Endodermal cell (in vitro differentiated cells): ENCODE results near the gene OSBPL5. TPM values are rescaled to one million over a fixed set of nuclear protein-coding genes. Genes with fewer than 3 reads are reported as not detected.

Source experiments
- DNase-seq: peaks from one replicate; pipeline ENCODE4 v3.0.0-alpha.2; 2017
- H3K27ac ChIP-seq: 2 replicates; pipeline ENCODE4 v1.5.1; 2013; ENCODE audit warnings: mild to moderate bottlenecking, low read depth, low read length, moderate library complexity
- H3K27me3 ChIP-seq: 2 replicates; pipeline ENCODE4 v1.6.1; 2013; ENCODE audit warnings: mild to moderate bottlenecking, low read length, moderate library complexity; ENCODE audit not compliant: insufficient read depth, control insufficient read depth, poor library complexity, severe bottlenecking
- H3K36me3 ChIP-seq: 2 replicates; pipeline ENCODE4 v1.7.0; 2013; ENCODE audit warnings: mild to moderate bottlenecking, low read length, moderate library complexity; ENCODE audit not compliant: control insufficient read depth, insufficient read depth
- H3K4me1 ChIP-seq: one replicate; pipeline ENCODE4 v1.7.0; 2013; ENCODE audit warnings: low read length; ENCODE audit not compliant: control insufficient read depth, insufficient read depth
- H3K4me3 ChIP-seq: 2 replicates; pipeline ENCODE4 v1.5.1; 2013; ENCODE audit warnings: mild to moderate bottlenecking, low read length, moderate library complexity
- H3K9ac ChIP-seq: 2 replicates; pipeline ENCODE4 v1.6.1; 2013; ENCODE audit warnings: mild to moderate bottlenecking, low read length, moderate library complexity; ENCODE audit not compliant: poor library complexity, severe bottlenecking; ENCODE audit errors: extremely low read depth
- H3K9me3 ChIP-seq: 2 replicates; pipeline ENCODE4 v1.6.1; 2013; ENCODE audit warnings: mild to moderate bottlenecking, low read length, moderate library complexity; ENCODE audit not compliant: control insufficient read depth
- H3K27ac Mint-ChIP-seq: 2 replicates; pipeline ENCODE4 v1.8.0; 2020; ENCODE audit warnings: mixed read lengths
- H3K27me3 Mint-ChIP-seq: 2 replicates; pipeline ENCODE4 v1.8.0; 2021; ENCODE audit warnings: mild to moderate bottlenecking, mixed read lengths; ENCODE audit not compliant: insufficient read depth
- H3K36me3 Mint-ChIP-seq: 2 replicates; pipeline ENCODE4 v1.8.0; 2020; ENCODE audit warnings: low read depth, mixed read lengths
- H3K4me1 Mint-ChIP-seq: 2 replicates; pipeline ENCODE4 v1.8.0; 2020; ENCODE audit warnings: mixed read lengths
- H3K4me3 Mint-ChIP-seq: 2 replicates; pipeline ENCODE4 v1.8.0; 2020; ENCODE audit warnings: mild to moderate bottlenecking, moderate library complexity, mixed read lengths
- H3K9me3 Mint-ChIP-seq: 2 replicates; pipeline ENCODE4 v1.8.0; 2020; ENCODE audit warnings: mild to moderate bottlenecking, mixed read lengths
- WGBS, 2 experiments: methylation state at CpG; one replicate each; pipeline versions ENCODE4 v1.1.5 to v1.1.7; 2013; ENCODE audit warnings: missing lambda C conversion rate in 2 of 2, mixed read lengths in 1 of 2; ENCODE audit not compliant: insufficient coverage in 1 of 2, insufficient read length in 1 of 2; 5-methylcytosine and 5-hydroxymethylcytosine counted together
- total RNA-seq, 2 donors: library from RNA; stranded (reverse); fragmentation: NEBNext Ultra II Directional in 1 of 2; extraction: Animal tissue kit (Norgen Biotek cat#: 25700) in 1 of 2; gene quantifications; 2 replicates in 1 of 2; 3 replicates in 1 of 2; pipeline ENCODE4 v1.2.1, GENCODE V29; 2021
- TF ChIP-seq, protein P1 (sequence below): fragments of 200-600 bp; sonication (generic); conservative IDR thresholded peaks from 2 replicates; pipeline ENCODE4 v1.5.0; 2021; ENCODE audit warnings: antibody characterized with exemption, mild to moderate bottlenecking

Gene OSBPL5
- total RNA-seq, 2 donors from 2014 or later: 1.2 to 4.8 TPM

DNA sequence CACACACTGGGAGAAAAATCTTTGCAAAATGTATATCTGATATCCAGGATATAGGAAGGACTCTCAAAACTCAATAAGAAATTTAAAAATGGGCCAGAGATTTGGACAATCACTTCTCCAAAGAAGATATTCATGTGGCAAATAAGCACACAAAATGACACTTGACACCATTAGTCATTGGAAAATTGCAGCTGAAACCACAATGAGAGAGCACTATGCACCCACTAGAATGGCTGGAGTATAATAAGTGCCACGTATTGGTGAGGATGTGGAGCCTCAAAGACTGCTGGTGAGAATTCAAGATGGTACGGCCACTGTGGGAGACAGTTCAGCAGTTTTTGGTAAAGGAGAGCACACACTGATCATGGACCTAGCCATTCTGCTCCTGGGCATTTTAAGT, 12.8 kb upstream of the OSBPL5 start:
- H3K9ac ChIP-seq: no peak overlapping the region
- H3K27me3 ChIP-seq: peaks cover 5% of the 10 kb centered on the region
- Mint-ChIP-seq H3K27me3 (peaks cover 42% of the 10 kb centered on the region), H3K4me3 (no peak overlapping the region), H3K27ac (no peak overlapping the region), H3K4me1 (no peaks in the 10 kb centered on the region), H3K9me3 (peaks cover 25% of the 10 kb centered on the region), H3K36me3 (no peaks in the 10 kb centered on the region)
- TF ChIP-seq, protein P1, sequence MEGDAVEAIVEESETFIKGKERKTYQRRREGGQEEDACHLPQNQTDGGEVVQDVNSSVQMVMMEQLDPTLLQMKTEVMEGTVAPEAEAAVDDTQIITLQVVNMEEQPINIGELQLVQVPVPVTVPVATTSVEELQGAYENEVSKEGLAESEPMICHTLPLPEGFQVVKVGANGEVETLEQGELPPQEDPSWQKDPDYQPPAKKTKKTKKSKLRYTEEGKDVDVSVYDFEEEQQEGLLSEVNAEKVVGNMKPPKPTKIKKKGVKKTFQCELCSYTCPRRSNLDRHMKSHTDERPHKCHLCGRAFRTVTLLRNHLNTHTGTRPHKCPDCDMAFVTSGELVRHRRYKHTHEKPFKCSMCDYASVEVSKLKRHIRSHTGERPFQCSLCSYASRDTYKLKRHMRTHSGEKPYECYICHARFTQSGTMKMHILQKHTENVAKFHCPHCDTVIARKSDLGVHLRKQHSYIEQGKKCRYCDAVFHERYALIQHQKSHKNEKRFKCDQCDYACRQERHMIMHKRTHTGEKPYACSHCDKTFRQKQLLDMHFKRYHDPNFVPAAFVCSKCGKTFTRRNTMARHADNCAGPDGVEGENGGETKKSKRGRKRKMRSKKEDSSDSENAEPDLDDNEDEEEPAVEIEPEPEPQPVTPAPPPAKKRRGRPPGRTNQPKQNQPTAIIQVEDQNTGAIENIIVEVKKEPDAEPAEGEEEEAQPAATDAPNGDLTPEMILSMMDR: no peak
- H3K4me3 ChIP-seq: no peak overlapping the region
- WGBS, 2 experiments: 83 to 94% methylated on average over 2 of the region's 2 CpGs
- no peaks in the 10 kb centered on the region for H3K4me1 ChIP-seq
- H3K36me3 ChIP-seq: no peaks in the 10 kb centered on the region
- peaks cover 16% of the 10 kb centered on the region for H3K9me3 ChIP-seq
- no peak for DNase-seq
- H3K27ac ChIP-seq: no peak overlapping the region

DNA sequence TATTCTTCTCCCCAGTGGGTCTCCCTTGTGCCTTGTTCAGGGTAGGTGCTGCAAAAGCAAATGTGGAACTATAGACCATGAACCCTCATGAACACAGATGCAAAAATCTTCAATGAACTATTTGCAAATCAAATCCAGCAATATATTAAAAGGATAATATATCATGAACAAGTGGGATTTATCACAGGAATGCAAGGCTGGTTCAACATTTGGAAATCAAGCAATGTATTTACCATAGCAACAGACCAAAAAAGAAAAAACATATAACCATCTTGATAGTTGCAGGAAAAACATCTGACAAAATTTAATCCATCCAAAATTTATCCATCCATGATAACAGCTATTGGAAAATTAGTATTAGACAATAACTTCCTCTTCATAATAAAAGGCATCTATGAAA, 11.4 kb upstream of the OSBPL5 start:
- no peak overlapping the region for H3K4me3 Mint-ChIP-seq
- peaks cover 25% of the 10 kb centered on the region for H3K9me3 Mint-ChIP-seq
- H3K36me3 Mint-ChIP-seq: no peaks in the 10 kb centered on the region
- H3K27ac Mint-ChIP-seq: no peak overlapping the region
- Histone ChIP-seq H3K27ac (no peak overlapping the region), H3K9ac (no peak overlapping the region), H3K4me1 (no peaks in the 10 kb centered on the region), H3K9me3 (peaks cover 16% of the 10 kb centered on the region), H3K4me3 (no peak overlapping the region), H3K27me3 (peaks cover 17% of the 10 kb centered on the region), H3K36me3 (no peaks in the 10 kb centered on the region)
- no peaks in the 10 kb centered on the region for H3K4me1 Mint-ChIP-seq
- no peak for DNase-seq
- TF ChIP-seq, protein P1: no peak
- H3K27me3 Mint-ChIP-seq: peaks cover 48% of the 10 kb centered on the region

- no peaks in the 10 kb centered on the region for H3K36me3 Mint-ChIP-seq
- no peak overlapping the region for H3K4me3 Mint-ChIP-seq
These were observed 10.1 kb upstream of the OSBPL5 start for GRCh38 chr11:3175194-3175593.

More at GRCh38 chr11:3175194-3175593, 10.1 kb upstream of the OSBPL5 start:
- Histone ChIP-seq H3K4me1 (no peaks in the 10 kb centered on the region), H3K9me3 (peaks cover 16% of the 10 kb centered on the region), H3K4me3 (no peak overlapping the region), H3K27ac (no peak overlapping the region), H3K27me3 (peaks cover 29% of the 10 kb centered on the region), H3K9ac (no peak overlapping the region), H3K36me3 (no peaks in the 10 kb centered on the region)
- TF ChIP-seq, protein P1: no peak
- Mint-ChIP-seq H3K27me3 (peaks cover 50% of the 10 kb centered on the region), H3K27ac (no peak overlapping the region), H3K9me3 (peaks cover 23% of the 10 kb centered on the region), H3K4me1 (no peaks in the 10 kb centered on the region)
- DNase-seq: no peak
